WTC11 (cell line): ENCODE results near the gene GFPT1. TPM values are rescaled to one million over a fixed set of nuclear protein-coding genes. Genes with fewer than 3 reads are reported as not detected.

Experiments
- ATAC-seq: fragments of 200-7000 bp; cut with Tn5 transposase; 2 replicates; pipeline ENCODE4 v1.10.0; 2021; ENCODE audit warnings: mild to moderate bottlenecking, moderate library complexity
- CTCF ChIA-PET: fragments of 300-600 bp; sonication (Branson Sonifier 250); formaldehyde crosslinking; loops from one replicate; lab custom pipeline; 2021; ENCODE audit warnings: antibody characterized with exemption; lab: Charles Lee
- POLR2A ChIA-PET: fragments of 350-600 bp; sonication (Branson Sonifier 250); formaldehyde crosslinking; loops from one replicate; lab custom pipeline; 2021; ENCODE audit warnings: antibody characterized with exemption; lab: Charles Lee
- DNase-seq: peaks from one replicate; pipeline ENCODE4 v3.0.0; 2021; ENCODE audit warnings: low spot score
- H3K27ac Mint-ChIP-seq: 2 replicates; pipeline ENCODE4 v1.8.0; 2021; ENCODE audit warnings: mixed read lengths
- H3K27me3 Mint-ChIP-seq: 2 replicates; pipeline ENCODE4 v1.8.0; 2021; ENCODE audit warnings: low read depth, mild to moderate bottlenecking, moderate library complexity, mixed read lengths
- H3K36me3 Mint-ChIP-seq: 2 replicates; pipeline ENCODE4 v1.8.0; 2021; ENCODE audit warnings: mixed read lengths
- H3K4me1 Mint-ChIP-seq: 2 replicates; pipeline ENCODE4 v1.8.0; 2022; ENCODE audit warnings: mixed read lengths
- H3K4me3 Mint-ChIP-seq: 2 replicates; pipeline ENCODE4 v1.8.0; 2021; ENCODE audit warnings: mild to moderate bottlenecking, moderate library complexity, mixed read lengths
- H3K9me3 Mint-ChIP-seq: 2 replicates; pipeline ENCODE4 v1.8.0; 2021; ENCODE audit warnings: mixed read lengths
- GRHL2 ChIP-seq: fragments of 250-450 bp; sonication (Bioruptor Pico); IDR thresholded peaks from 2 replicates; pipeline ENCODE4 v1.8.0; 2022; ENCODE audit warnings: mild to moderate bottlenecking, moderate library complexity; ENCODE audit not compliant: insufficient replicate concordance, severe bottlenecking
- GTF2I ChIP-seq: fragments of 250-450 bp; sonication (Bioruptor Pico); conservative IDR thresholded peaks from 2 replicates; pipeline ENCODE4 v1.4.0; 2021; ENCODE audit warnings: mild to moderate bottlenecking
- KAT7 ChIP-seq: sonication (generic); formaldehyde crosslinking; IDR thresholded peaks from 2 replicates; pipeline ENCODE4 v1.8.1; 2023; ENCODE audit warnings: missing genetic modification reagents, mild to moderate bottlenecking, borderline replicate concordance
- MYBL2 ChIP-seq: sonication (generic); formaldehyde crosslinking; IDR thresholded peaks from 2 replicates; pipeline ENCODE4 v1.8.1; 2023; ENCODE audit warnings: mild to moderate bottlenecking, moderate library complexity, missing genetic modification reagents
- NFYB ChIP-seq: sonication (generic); formaldehyde crosslinking; conservative IDR thresholded peaks from 2 replicates; pipeline ENCODE4 v1.8.0; 2022; ENCODE audit warnings: low read depth, missing genetic modification reagents
- NR2C2 ChIP-seq: sonication (generic); formaldehyde crosslinking; IDR thresholded peaks from 2 replicates; pipeline ENCODE4 v1.8.0; 2022; ENCODE audit warnings: mild to moderate bottlenecking, missing genetic modification reagents
- PRRX2 ChIP-seq: fragments of 250-450 bp; sonication (Bioruptor Pico); IDR thresholded peaks from 2 replicates; pipeline ENCODE4 v1.8.0; 2021; ENCODE audit warnings: mild to moderate bottlenecking
- SMAD3 ChIP-seq: sonication (generic); formaldehyde crosslinking; IDR thresholded peaks from 2 replicates; pipeline ENCODE4 v1.8.0; 2022; ENCODE audit warnings: missing genetic modification reagents, mild to moderate bottlenecking, borderline replicate concordance
- SMAD4 ChIP-seq: sonication (generic); formaldehyde crosslinking; IDR thresholded peaks from 2 replicates; pipeline ENCODE4 v1.8.0; 2022; ENCODE audit warnings: mild to moderate bottlenecking, missing genetic modification reagents
- TEAD4 ChIP-seq: sonication (generic); formaldehyde crosslinking; IDR thresholded peaks from 2 replicates; pipeline ENCODE4 v1.8.0; 2022; ENCODE audit warnings: mild to moderate bottlenecking, missing genetic modification reagents
- ZNF416 ChIP-seq: fragments of 250-450 bp; sonication (Bioruptor Pico); IDR thresholded peaks from 2 replicates; pipeline ENCODE4 v1.9.0; 2021; ENCODE audit warnings: mild to moderate bottlenecking, inconsistent platforms
- total RNA-seq: library from RNA; stranded (reverse); gene quantifications from 3 replicates; pipeline ENCODE4 v1.2.3, GENCODE V29; 2021
- TF ChIP-seq, protein P1 (sequence below): sonication (generic); formaldehyde crosslinking; IDR thresholded peaks from 2 replicates; pipeline ENCODE4 v1.8.1; 2022; ENCODE audit warnings: low read depth, mild to moderate bottlenecking, moderate library complexity, missing genetic modification reagents, borderline replicate concordance
- TF ChIP-seq, protein P2 (sequence below): sonication (generic); formaldehyde crosslinking; IDR thresholded peaks from 2 replicates; pipeline ENCODE4 v1.8.1; 2023; ENCODE audit warnings: mild to moderate bottlenecking, missing genetic modification reagents
- TF ChIP-seq, protein P3 (sequence below): sonication (generic); formaldehyde crosslinking; conservative IDR thresholded peaks from 2 replicates; pipeline ENCODE4 v1.8.1; 2022; ENCODE audit warnings: mild to moderate bottlenecking, missing genetic modification reagents
- TF ChIP-seq, protein P4 (sequence below): fragments of 250-450 bp; sonication (Bioruptor Pico); IDR thresholded peaks from 2 replicates; pipeline ENCODE4 v1.9.0; 2021; ENCODE audit warnings: mild to moderate bottlenecking
- TF ChIP-seq, protein P5 (sequence below): sonication (generic); formaldehyde crosslinking; IDR thresholded peaks from 2 replicates; pipeline ENCODE4 v1.8.1; 2023; ENCODE audit warnings: mild to moderate bottlenecking, missing genetic modification reagents, moderate library complexity
- TF ChIP-seq, protein P6 (sequence below): sonication (generic); formaldehyde crosslinking; IDR thresholded peaks from 2 replicates; pipeline ENCODE4 v1.8.1; 2023; ENCODE audit warnings: mild to moderate bottlenecking, missing genetic modification reagents, moderate library complexity
- TF ChIP-seq, protein P7 (sequence below): sonication (generic); formaldehyde crosslinking; IDR thresholded peaks from 2 replicates; pipeline ENCODE4 v1.8.0; 2022; ENCODE audit warnings: mild to moderate bottlenecking, missing genetic modification reagents
- TF ChIP-seq, protein P8 (sequence below): fragments of 250-450 bp; sonication (Bioruptor Pico); IDR thresholded peaks from 2 replicates; pipeline ENCODE4 v1.8.0; 2021; ENCODE audit warnings: mild to moderate bottlenecking

GFPT1 gene
- total RNA-seq, 1 experiment from 2014 or later, result 65.5 TPM

DNA sequence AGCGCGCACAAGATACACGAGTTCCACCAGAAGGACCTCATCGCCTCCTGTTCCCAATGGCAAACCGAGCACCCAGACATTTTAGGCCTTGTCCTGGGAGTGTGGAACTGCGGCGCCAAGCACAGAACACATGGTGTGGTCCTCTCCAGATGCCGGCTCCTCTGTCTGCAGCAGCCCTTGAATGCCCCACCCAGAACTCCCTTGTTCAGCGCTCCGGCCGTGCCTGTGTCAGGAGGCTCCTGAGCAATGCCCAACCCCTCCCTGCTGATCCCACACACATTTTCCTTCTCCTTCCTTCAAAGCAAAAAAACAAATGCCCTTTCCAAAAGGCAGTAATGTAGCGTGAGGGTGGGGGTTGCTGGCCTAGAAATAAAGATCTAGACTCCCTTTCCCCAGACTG is 89.8 kb downstream of the GFPT1 start:
- TF ChIP-seq, protein P1, sequence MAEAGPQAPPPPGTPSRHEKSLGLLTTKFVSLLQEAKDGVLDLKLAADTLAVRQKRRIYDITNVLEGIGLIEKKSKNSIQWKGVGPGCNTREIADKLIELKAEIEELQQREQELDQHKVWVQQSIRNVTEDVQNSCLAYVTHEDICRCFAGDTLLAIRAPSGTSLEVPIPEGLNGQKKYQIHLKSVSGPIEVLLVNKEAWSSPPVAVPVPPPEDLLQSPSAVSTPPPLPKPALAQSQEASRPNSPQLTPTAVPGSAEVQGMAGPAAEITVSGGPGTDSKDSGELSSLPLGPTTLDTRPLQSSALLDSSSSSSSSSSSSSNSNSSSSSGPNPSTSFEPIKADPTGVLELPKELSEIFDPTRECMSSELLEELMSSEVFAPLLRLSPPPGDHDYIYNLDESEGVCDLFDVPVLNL (CRISPR knock-in tag), result no peak
- TF ChIP-seq GTF2I (CRISPR knock-in tag), result no peak
- TF ChIP-seq TEAD4, result no peak
- TF ChIP-seq, protein P2, sequence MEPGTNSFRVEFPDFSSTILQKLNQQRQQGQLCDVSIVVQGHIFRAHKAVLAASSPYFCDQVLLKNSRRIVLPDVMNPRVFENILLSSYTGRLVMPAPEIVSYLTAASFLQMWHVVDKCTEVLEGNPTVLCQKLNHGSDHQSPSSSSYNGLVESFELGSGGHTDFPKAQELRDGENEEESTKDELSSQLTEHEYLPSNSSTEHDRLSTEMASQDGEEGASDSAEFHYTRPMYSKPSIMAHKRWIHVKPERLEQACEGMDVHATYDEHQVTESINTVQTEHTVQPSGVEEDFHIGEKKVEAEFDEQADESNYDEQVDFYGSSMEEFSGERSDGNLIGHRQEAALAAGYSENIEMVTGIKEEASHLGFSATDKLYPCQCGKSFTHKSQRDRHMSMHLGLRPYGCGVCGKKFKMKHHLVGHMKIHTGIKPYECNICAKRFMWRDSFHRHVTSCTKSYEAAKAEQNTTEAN (CRISPR knock-in tag), result no peak
- TF ChIP-seq KAT7 (CRISPR knock-in tag), result no peak
- no peak for TF ChIP-seq NR2C2 (CRISPR knock-in tag)
- Mint-ChIP-seq H3K4me1 (no peaks in the 10 kb centered on the region), H3K36me3 (no peaks in the 10 kb centered on the region), H3K9me3 (no peaks in the 10 kb centered on the region), H3K27me3 (no peaks in the 10 kb centered on the region), H3K4me3 (no peak overlapping the region), H3K27ac (no peak overlapping the region)
- POLR2A ChIA-PET, result no interaction called here
- CTCF ChIA-PET, result no interaction called here
- DNase-seq (no peak), ATAC-seq (no peak)

DNA sequence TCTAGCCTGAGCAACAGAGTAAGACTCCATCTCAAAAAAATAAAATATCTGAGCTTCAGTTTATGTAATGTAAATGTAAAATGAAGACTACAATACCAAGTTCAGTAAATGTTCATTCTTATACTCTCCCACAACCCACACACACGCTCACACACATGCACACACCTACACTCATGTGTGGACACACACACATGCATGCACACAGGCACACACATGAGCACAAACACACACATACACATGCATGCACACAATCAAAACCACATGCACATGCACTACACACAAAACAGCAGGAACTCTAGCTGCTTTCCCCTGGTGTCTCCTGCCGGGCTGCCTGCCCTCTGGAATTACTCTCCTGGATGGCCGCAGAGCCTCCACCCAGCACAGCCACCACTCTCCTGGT is 90.6 kb downstream of the GFPT1 start:
- H3K4me3 Mint-ChIP-seq, result no peak overlapping the region
- TF ChIP-seq SMAD4 (no peak), ZNF416 (CRISPR knock-in tag) (no peak), SMAD3 (CRISPR knock-in tag) (no peak), MYBL2 (CRISPR knock-in tag) (no peak), GRHL2 (CRISPR knock-in tag) (no peak), NFYB (CRISPR knock-in tag) (no peak), PRRX2 (no peak)
- TF ChIP-seq, protein P2 (CRISPR knock-in tag), result no peak
- TF ChIP-seq, protein P3, sequence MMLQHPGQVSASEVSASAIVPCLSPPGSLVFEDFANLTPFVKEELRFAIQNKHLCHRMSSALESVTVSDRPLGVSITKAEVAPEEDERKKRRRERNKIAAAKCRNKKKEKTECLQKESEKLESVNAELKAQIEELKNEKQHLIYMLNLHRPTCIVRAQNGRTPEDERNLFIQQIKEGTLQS (CRISPR knock-in tag), result no peak
- TF ChIP-seq, protein P4, sequence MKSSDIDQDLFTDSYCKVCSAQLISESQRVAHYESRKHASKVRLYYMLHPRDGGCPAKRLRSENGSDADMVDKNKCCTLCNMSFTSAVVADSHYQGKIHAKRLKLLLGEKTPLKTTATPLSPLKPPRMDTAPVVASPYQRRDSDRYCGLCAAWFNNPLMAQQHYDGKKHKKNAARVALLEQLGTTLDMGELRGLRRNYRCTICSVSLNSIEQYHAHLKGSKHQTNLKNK, result no peak
- TF ChIP-seq, protein P5, sequence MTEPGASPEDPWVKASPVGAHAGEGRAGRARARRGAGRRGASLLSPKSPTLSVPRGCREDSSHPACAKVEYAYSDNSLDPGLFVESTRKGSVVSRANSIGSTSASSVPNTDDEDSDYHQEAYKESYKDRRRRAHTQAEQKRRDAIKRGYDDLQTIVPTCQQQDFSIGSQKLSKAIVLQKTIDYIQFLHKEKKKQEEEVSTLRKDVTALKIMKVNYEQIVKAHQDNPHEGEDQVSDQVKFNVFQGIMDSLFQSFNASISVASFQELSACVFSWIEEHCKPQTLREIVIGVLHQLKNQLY (CRISPR knock-in tag), result no peak
- TF ChIP-seq, protein P6, sequence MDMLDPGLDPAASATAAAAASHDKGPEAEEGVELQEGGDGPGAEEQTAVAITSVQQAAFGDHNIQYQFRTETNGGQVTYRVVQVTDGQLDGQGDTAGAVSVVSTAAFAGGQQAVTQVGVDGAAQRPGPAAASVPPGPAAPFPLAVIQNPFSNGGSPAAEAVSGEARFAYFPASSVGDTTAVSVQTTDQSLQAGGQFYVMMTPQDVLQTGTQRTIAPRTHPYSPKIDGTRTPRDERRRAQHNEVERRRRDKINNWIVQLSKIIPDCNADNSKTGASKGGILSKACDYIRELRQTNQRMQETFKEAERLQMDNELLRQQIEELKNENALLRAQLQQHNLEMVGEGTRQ (CRISPR knock-in tag), result no peak
- TF ChIP-seq, protein P7, sequence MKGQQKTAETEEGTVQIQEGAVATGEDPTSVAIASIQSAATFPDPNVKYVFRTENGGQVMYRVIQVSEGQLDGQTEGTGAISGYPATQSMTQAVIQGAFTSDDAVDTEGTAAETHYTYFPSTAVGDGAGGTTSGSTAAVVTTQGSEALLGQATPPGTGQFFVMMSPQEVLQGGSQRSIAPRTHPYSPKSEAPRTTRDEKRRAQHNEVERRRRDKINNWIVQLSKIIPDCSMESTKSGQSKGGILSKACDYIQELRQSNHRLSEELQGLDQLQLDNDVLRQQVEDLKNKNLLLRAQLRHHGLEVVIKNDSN (CRISPR knock-in tag), result no peak
- TF ChIP-seq, protein P8, sequence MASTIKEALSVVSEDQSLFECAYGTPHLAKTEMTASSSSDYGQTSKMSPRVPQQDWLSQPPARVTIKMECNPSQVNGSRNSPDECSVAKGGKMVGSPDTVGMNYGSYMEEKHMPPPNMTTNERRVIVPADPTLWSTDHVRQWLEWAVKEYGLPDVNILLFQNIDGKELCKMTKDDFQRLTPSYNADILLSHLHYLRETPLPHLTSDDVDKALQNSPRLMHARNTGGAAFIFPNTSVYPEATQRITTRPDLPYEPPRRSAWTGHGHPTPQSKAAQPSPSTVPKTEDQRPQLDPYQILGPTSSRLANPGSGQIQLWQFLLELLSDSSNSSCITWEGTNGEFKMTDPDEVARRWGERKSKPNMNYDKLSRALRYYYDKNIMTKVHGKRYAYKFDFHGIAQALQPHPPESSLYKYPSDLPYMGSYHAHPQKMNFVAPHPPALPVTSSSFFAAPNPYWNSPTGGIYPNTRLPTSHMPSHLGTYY (CRISPR knock-in tag), result no peak
- ATAC-seq (no peak), DNase-seq (no peak)
- H3K27ac Mint-ChIP-seq, result no peak overlapping the region
- CTCF ChIA-PET, result no interaction called here
- no peaks in the 10 kb centered on the region for H3K36me3 Mint-ChIP-seq
- H3K27me3 Mint-ChIP-seq, result no peaks in the 10 kb centered on the region
- POLR2A ChIA-PET, result no interaction called here
- H3K4me1 Mint-ChIP-seq, result no peaks in the 10 kb centered on the region
- H3K9me3 Mint-ChIP-seq, result no peaks in the 10 kb centered on the region
